Endothelial cell (in vitro differentiated cells): ENCODE results near the gene ZWILCH. TPM values are rescaled to one million over a fixed set of nuclear protein-coding genes. Genes with fewer than 3 reads are reported as not detected.
"Not testable (repeated sequence)": the region's sequence is repeated elsewhere in the genome, so short reads cannot be mapped to it uniquely, and the experiment has no call there.

Experiments
- DNase-seq: peaks from one replicate; pipeline ENCODE4 v3.0.0; 2021; ENCODE audit warnings: low spot score
- H3K27ac Mint-ChIP-seq: one replicate; pipeline ENCODE4 v1.8.0; 2021; ENCODE audit warnings: mixed read lengths, inconsistent platforms; ENCODE audit not compliant: unreplicated experiment
- H3K27me3 Mint-ChIP-seq: one replicate; pipeline ENCODE4 v1.8.0; 2021; ENCODE audit warnings: mild to moderate bottlenecking, moderate library complexity, mixed read lengths, inconsistent platforms; ENCODE audit not compliant: unreplicated experiment
- H3K36me3 Mint-ChIP-seq: one replicate; pipeline ENCODE4 v1.8.0; 2021; ENCODE audit warnings: mild to moderate bottlenecking, low read depth, mixed read lengths, inconsistent platforms; ENCODE audit not compliant: unreplicated experiment
- H3K4me1 Mint-ChIP-seq: one replicate; pipeline ENCODE4 v1.8.0; 2021; ENCODE audit warnings: mild to moderate bottlenecking, mixed read lengths, inconsistent platforms; ENCODE audit not compliant: unreplicated experiment
- H3K4me3 Mint-ChIP-seq: one replicate; pipeline ENCODE4 v1.8.0; 2021; ENCODE audit warnings: mild to moderate bottlenecking, mixed read lengths, inconsistent platforms; ENCODE audit not compliant: unreplicated experiment
- H3K9me3 Mint-ChIP-seq: one replicate; pipeline ENCODE4 v1.8.0; 2021; ENCODE audit warnings: mixed read lengths, inconsistent platforms; ENCODE audit not compliant: unreplicated experiment
- total RNA-seq: library from RNA; stranded (reverse); fragmentation: NEBNext Ultra II Directional; extraction: Animal tissue kit (Norgen Biotek cat#: 25700); gene quantifications from one replicate; pipeline ENCODE4 v1.2.1, GENCODE V29; 2021; ENCODE audit not compliant: unreplicated experiment
- TF ChIP-seq, protein P1 (sequence below): fragments of 200-600 bp; sonication (generic); IDR thresholded peaks from one replicate; pipeline ENCODE4 v1.5.0; 2021; ENCODE audit warnings: antibody characterized with exemption; ENCODE audit not compliant: unreplicated experiment

The ZWILCH gene
- total RNA-seq, 1 donor from 2014 or later = 19.3 TPM

DNA sequence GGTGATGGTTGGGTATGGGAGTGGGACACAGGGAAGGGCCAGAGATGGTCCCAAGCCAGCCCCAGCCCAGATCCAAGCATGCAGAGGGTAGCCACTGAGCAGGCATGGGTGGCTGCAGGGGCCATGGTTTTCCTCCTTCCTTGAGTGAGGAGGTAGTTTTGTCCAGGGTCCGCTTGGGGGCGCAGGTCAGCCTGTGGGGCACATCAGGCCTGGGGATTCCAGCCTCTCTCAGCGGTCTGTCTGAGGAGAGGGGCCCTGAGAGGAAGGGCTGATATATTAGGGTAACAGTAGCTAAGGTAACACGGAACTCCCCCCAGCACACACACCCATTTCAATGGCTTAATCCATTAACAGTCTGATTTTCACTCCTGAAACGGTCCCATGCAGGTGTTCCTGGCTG is 83.4 kb downstream of the ZWILCH start:
- Mint-ChIP-seq H3K27ac (no peak overlapping the region), H3K4me1 (peaks cover 14% of the 10 kb centered on the region), H3K4me3 (no peak overlapping the region), H3K27me3 (no peaks in the 10 kb centered on the region), H3K9me3 (no peaks in the 10 kb centered on the region), H3K36me3 (no peaks in the 10 kb centered on the region)
- DNase-seq = peak; percentile 55
- TF ChIP-seq, protein P1, sequence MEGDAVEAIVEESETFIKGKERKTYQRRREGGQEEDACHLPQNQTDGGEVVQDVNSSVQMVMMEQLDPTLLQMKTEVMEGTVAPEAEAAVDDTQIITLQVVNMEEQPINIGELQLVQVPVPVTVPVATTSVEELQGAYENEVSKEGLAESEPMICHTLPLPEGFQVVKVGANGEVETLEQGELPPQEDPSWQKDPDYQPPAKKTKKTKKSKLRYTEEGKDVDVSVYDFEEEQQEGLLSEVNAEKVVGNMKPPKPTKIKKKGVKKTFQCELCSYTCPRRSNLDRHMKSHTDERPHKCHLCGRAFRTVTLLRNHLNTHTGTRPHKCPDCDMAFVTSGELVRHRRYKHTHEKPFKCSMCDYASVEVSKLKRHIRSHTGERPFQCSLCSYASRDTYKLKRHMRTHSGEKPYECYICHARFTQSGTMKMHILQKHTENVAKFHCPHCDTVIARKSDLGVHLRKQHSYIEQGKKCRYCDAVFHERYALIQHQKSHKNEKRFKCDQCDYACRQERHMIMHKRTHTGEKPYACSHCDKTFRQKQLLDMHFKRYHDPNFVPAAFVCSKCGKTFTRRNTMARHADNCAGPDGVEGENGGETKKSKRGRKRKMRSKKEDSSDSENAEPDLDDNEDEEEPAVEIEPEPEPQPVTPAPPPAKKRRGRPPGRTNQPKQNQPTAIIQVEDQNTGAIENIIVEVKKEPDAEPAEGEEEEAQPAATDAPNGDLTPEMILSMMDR = peak; percentile 26

GRCh38 chr15:66588971-66589370 is 83.8 kb downstream of the ZWILCH start:
- DNase-seq = no peak
- H3K27ac Mint-ChIP-seq = no peak overlapping the region
- no peaks in the 10 kb centered on the region for H3K9me3 Mint-ChIP-seq
- no peaks in the 10 kb centered on the region for H3K36me3 Mint-ChIP-seq
- TF ChIP-seq, protein P1 = no peak
- H3K4me3 Mint-ChIP-seq = no peak overlapping the region
- no peaks in the 10 kb centered on the region for H3K27me3 Mint-ChIP-seq
- H3K4me1 Mint-ChIP-seq = peaks cover 14% of the 10 kb centered on the region

DNA sequence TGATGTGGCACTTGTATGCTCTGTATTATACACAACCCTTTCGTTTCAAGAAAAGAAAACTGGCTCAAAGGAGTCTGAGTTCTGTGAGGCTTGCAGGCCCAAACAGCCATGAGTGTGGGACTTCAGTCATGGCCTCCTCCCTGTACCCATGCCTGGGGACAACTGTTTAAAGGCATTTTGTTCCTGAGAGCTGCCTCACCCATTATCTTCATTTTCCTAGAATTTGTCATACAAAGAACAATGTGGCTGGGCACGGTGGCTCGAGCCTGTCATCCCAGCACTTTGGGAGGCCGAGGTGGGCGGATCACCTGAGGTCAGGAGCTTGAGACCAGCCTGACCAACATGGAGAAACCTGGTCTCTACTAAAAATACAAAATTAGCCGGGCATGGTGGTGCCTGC is 84.3 kb downstream of the ZWILCH start:
- not testable (repeated sequence) for H3K27me3 Mint-ChIP-seq, H3K4me3 Mint-ChIP-seq, H3K9me3 Mint-ChIP-seq, DNase-seq, H3K27ac Mint-ChIP-seq, H3K36me3 Mint-ChIP-seq
- peaks cover 14% of the 10 kb centered on the region for H3K4me1 Mint-ChIP-seq

DNA sequence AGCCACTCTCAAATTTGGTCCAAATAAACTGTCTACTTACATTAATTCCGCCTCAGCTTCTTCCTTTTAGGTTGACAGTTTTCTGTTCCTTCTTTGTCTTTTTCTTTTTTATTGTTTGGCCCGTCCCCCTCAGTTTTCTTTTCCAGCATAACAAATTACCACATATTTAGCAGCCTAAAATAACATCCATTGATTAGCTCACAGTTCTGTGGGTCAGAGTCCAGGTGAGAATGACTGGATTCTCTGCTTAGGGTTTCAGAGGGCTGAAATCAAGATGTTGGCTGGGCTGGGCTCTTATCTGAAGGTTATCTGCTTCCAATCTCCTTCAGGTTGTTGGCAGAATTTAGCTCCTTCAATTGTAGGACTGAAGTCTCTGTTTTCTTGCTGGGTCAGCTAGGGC is 85.3 kb downstream of the ZWILCH start:
- Mint-ChIP-seq H3K9me3 (no peaks in the 10 kb centered on the region), H3K27ac (no peak overlapping the region), H3K27me3 (no peaks in the 10 kb centered on the region), H3K4me3 (no peak overlapping the region), H3K36me3 (no peaks in the 10 kb centered on the region), H3K4me1 (peaks cover 14% of the 10 kb centered on the region)
- TF ChIP-seq, protein P1 = no peak
- no peak for DNase-seq

GRCh38 chr15:66591322-66591862 is 86.3 kb downstream of the ZWILCH start:
- H3K9me3 Mint-ChIP-seq = no peaks in the 10 kb centered on the region
- DNase-seq = no peak
- no peak overlapping the region for H3K27ac Mint-ChIP-seq
- peaks cover 12% of the 10 kb centered on the region for H3K4me1 Mint-ChIP-seq
- no peaks in the 10 kb centered on the region for H3K36me3 Mint-ChIP-seq
- no peak overlapping the region for H3K4me3 Mint-ChIP-seq
- H3K27me3 Mint-ChIP-seq = no peaks in the 10 kb centered on the region
- TF ChIP-seq, protein P1 = no peak
